Progenitor cell of endocrine pancreas (in vitro differentiated cells): ENCODE measurements around the gene RNH1. TPM values are rescaled to one million over a fixed set of nuclear protein-coding genes. Genes with fewer than 3 reads are reported as not detected.

Source experiments
- DNase-seq: peaks from one replicate; pipeline ENCODE4 v3.0.0; 2021; ENCODE audit warnings: low spot score; ENCODE audit not compliant: unreplicated experiment
- H3K27ac Mint-ChIP-seq: 2 replicates; pipeline ENCODE4 v1.8.0; 2021; ENCODE audit warnings: mild to moderate bottlenecking, moderate library complexity, mixed read lengths
- H3K27me3 Mint-ChIP-seq: 2 replicates; pipeline ENCODE4 v1.8.0; 2021; ENCODE audit warnings: mixed read lengths
- H3K36me3 Mint-ChIP-seq: 2 replicates; pipeline ENCODE4 v1.8.0; 2022; ENCODE audit warnings: mixed read lengths; ENCODE audit not compliant: insufficient read depth
- H3K4me1 Mint-ChIP-seq: 2 replicates; pipeline ENCODE4 v1.8.0; 2021; ENCODE audit warnings: low read depth, mixed read lengths
- H3K4me3 Mint-ChIP-seq: 2 replicates; pipeline ENCODE4 v1.8.0; 2021; ENCODE audit warnings: low read depth, mild to moderate bottlenecking, moderate library complexity, mixed read lengths
- H3K9me3 Mint-ChIP-seq: 2 replicates; pipeline ENCODE4 v1.8.0; 2021; ENCODE audit warnings: low read depth, mixed read lengths
- CTCF ChIP-seq: fragments of 200-600 bp; sonication (generic); IDR thresholded peaks from one replicate; pipeline ENCODE4 v1.5.0; 2021; ENCODE audit warnings: antibody characterized with exemption, mild to moderate bottlenecking; ENCODE audit not compliant: unreplicated experiment
- long read RNA-seq: library from polyadenylated mRNA; unstranded; transcript quantifications from one replicate; pipeline ENCODE4 v2.0.0, GENCODE V29; 2020
- total RNA-seq: library from RNA; stranded (reverse); gene quantifications from 2 replicates; pipeline ENCODE4 v1.2.1, GENCODE V29; 2021

RNH1 gene
- 49.4 and 52.6 TPM in 2 replicates for total RNA-seq
- long read RNA-seq, transcript RNH1-203 (10 exons, 1,722 nt), result minor isoform, 29 of 122 reads
- long read RNA-seq, transcript RNH1-202 (10 exons, 1,791 nt), result major isoform, 31 of 122 reads
- long read RNA-seq, transcript RNH1-205 (11 exons, 2,014 nt), result minor isoform, 9 of 122 reads
- long read RNA-seq, transcript RNH1-206 (10 exons, 1,725 nt), result minor isoform, 9 of 122 reads
- long read RNA-seq, partial matches to known transcripts, result 3 of 122 reads
- long read RNA-seq, other reads (novel, unspliced or antisense), result 26 of 122 reads

DNA sequence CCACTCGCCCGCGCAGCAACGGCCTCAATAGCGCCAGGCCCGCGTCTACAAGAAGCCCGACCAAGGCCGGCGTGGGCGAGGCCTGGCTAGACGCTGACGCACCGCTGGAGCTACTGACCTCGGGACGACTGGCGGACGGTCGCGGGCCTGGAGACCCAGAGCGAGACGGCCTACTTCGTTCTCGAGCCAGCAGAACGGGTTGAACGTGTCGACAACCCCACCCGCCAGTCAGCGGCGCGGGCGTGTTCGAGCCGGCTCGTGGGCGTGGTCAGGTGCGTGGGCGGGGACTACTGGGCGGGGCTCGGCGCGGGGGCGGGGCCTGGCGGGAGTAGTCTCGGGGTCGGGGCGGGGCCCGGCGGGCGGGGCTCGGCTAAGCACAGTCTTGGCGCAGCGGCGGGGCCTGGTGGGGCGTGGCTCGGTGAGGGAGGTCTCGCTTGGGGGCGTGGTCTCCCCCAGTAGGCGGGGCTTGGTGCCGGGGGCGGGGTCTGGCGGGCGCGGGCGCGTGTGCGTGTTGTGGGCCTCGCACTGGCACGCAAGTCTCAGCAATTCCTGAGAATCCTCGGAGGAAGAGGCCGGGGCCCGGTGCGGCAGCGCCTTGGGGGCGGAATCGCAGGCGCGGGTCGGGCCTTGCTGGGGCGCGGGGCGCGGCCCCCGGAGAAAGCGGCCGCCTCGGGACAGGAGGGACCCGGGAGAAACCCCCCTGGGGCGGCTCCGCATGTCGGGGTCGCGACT is at the start of gene RNH1:
Gene RNH1, minus strand, starts transcription at position 248 of the 732 bp plus-strand sequence. CDS start 5,080 bp downstream, outside the sequence.
- peaks cover 6% of the 10 kb centered on the region for H3K36me3 Mint-ChIP-seq
- TF ChIP-seq CTCF, result no peak
- peak; percentile 98 for DNase-seq
- no peaks in the 10 kb centered on the region for H3K27me3 Mint-ChIP-seq
- H3K9me3 Mint-ChIP-seq, result no peaks in the 10 kb centered on the region
- H3K27ac Mint-ChIP-seq, result peak within 1 kb of the TSS; percentile 99
- peaks cover 4% of the 10 kb centered on the region for H3K4me1 Mint-ChIP-seq
- peak within 1 kb of the TSS; percentile 96 for H3K4me3 Mint-ChIP-seq

- H3K36me3 Mint-ChIP-seq, result no peaks in the 10 kb centered on the region
- H3K27ac Mint-ChIP-seq, result no peak overlapping the region
- peaks cover 14% of the 10 kb centered on the region for H3K27me3 Mint-ChIP-seq
- peak overlapping the region; percentile 14 for H3K4me3 Mint-ChIP-seq
- H3K9me3 Mint-ChIP-seq, result no peaks in the 10 kb centered on the region
- peaks cover 6% of the 10 kb centered on the region for H3K4me1 Mint-ChIP-seq
- TF ChIP-seq CTCF, result no peak
- DNase-seq, result no peak
These were observed 49.0 kb upstream of the RNH1 start for GRCh38 chr11:555780-556661.

- Mint-ChIP-seq H3K27ac (no peak overlapping the region), H3K9me3 (no peaks in the 10 kb centered on the region), H3K27me3 (peaks cover 14% of the 10 kb centered on the region), H3K4me3 (peak overlapping the region; percentile 33), H3K4me1 (peaks cover 6% of the 10 kb centered on the region), H3K36me3 (no peaks in the 10 kb centered on the region)
- TF ChIP-seq CTCF, result no peak
- DNase-seq, result no peak
These were observed 48.3 kb upstream of the RNH1 start for GRCh38 chr11:555227-555779.

DNA sequence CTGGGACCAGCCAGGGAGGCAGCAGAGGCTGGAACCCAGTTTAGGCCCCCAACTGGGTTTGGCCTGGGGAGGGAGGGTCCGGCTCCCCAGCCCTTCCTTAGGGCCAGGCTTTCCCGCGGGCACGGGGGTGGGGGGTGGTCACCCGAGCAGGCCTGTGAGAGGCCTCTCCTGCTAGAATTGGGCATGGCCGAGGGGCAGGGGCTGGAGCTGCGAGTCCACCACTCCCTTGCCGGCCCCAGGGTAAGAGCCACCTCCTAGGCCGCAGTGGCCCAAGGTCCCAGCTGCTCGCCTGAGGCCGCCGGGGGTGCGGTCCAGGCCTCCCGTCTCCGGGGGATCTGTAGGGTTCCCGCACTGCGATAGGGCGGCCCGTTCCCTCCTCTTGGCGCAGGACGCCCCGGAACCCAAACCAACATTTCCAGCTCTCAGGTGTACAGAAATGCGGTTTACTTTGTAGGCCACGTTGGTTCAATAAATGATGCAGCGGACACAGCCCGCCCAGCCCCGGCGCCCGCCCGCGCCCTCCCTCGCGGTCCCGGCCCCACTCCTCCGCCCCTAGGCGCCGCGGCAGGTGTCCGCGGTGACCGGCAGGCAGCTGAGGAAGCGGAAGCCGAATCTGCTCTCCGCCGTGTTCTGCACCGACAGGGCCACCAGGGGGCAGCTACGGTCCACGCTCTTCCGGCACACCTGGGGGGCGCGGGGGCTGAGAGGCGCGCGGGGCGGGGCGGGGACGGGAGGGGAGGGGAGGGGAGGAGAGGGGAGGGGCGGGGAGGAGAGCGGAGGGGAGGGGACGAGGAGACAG is 47.6 kb upstream of the RNH1 start:
- H3K4me1 Mint-ChIP-seq, result peaks cover 2% of the 10 kb centered on the region
- peak; percentile 61 for TF ChIP-seq CTCF
- peak; percentile 70 for DNase-seq
- H3K27ac Mint-ChIP-seq, result no peak overlapping the region
- H3K36me3 Mint-ChIP-seq, result no peaks in the 10 kb centered on the region
- H3K9me3 Mint-ChIP-seq, result no peaks in the 10 kb centered on the region
- H3K4me3 Mint-ChIP-seq, result no peak overlapping the region
- peaks cover 14% of the 10 kb centered on the region for H3K27me3 Mint-ChIP-seq
